Midbrain (tissue), 1 donor: ENCODE results near the gene HSD17B7.

Experiments used
- DNase-seq: peaks from one replicate; lab custom pipeline; 2025; lab: John Stamatoyannopoulos, UW

The HSD17B7 gene

DNA sequence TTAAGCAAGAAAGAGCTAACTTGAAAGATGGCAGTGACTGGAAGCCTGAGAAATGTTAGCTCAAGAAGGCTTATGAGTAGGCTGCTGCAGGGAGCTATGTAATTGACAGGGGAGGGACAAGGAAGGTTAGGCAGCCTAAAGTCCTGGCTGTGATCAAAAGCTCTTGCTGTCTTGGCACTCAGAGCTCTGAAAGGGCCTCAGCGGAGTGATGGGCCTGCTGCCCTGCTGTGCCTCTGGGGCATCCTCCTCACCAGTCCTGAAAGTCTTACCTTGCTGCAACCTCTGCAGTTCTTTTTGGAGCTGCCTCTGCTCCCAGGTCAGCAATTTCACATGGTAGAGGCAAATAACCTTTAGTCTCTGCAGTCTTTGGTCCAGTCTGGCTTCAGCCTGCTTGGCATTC lies 68.7 kb downstream of the HSD17B7 start:
- DNase-seq: no peak

- DNase-seq: peak; percentile 27
Observed at GRCh38 chr1:162861101-162861500, 70.6 kb downstream of the HSD17B7 start, which contains the start of gene CCDC190. TSS of gene CCDC190 (minus strand) at chr1:162861175. CDS start at chr1:162859646, 1,529 bp downstream.

DNA sequence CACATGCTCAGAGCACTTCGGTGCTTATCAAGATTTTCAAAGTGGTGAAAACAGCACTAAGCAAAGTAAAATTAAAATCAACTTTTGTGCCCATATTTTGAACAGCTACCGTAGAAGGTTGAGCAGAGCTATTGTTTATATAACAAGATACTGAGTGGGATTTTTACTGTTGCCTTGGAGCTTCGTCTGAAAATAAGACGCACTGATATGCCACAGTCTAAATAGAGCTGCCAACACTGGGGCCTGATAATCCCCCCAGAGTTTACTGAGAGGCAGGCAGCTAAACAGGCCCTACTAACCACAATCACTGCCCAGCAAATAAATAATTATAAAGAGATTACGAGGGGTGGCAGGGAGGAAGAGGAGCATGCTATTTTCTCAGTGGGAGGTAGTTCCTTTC lies 71.1 kb downstream of the HSD17B7 start:
- no peak for DNase-seq
